CD4-positive, CD25-positive, alpha-beta regulatory T cell (primary cell): ENCODE measurements around the gene GRIK1. TPM values are rescaled to one million over a fixed set of nuclear protein-coding genes. Genes with fewer than 3 reads are reported as not detected.
A peak's percentile ranks its signal among the peaks of the same experiment; 100 is the strongest.

Experiments
- ATAC-seq, 2 donors: fragments of 150-1000 bp; cut with Tn5 transposase; one replicate each; pipeline ENCODE4 v1.10.0; 2021; ENCODE audit warnings: low read depth in 2 of 2, moderate number of reproducible peaks in 2 of 2, moderate library complexity in 1 of 2
- DNase-seq, 3 donors: peaks; one replicate each; pipeline versions ENCODE4 v3.0.0 to v3.0.0-alpha.2; 2012 to 2022; ENCODE audit warnings: mixed read lengths in 1 of 3
- H3K27ac ChIP-seq: one replicate; pipeline ENCODE4 v1.7.0; 2013; ENCODE audit warnings: mild to moderate bottlenecking, low read length; ENCODE audit not compliant: insufficient read depth, poor library complexity, severe bottlenecking
- H3K27me3 ChIP-seq: one replicate; pipeline ENCODE4 v1.7.0; 2013; ENCODE audit warnings: low read length; ENCODE audit not compliant: control insufficient read depth, insufficient read depth
- H3K36me3 ChIP-seq: one replicate; pipeline ENCODE4 v1.7.0; 2013; ENCODE audit warnings: mild to moderate bottlenecking, low read length, moderate library complexity; ENCODE audit not compliant: control insufficient read depth, insufficient read depth
- H3K4me1 ChIP-seq: 2 replicates; pipeline ENCODE4 v1.7.0; 2013; ENCODE audit warnings: mild to moderate bottlenecking, low read length; ENCODE audit not compliant: insufficient read depth, control insufficient read depth, poor library complexity, severe bottlenecking
- H3K4me3 ChIP-seq: one replicate; pipeline ENCODE4 v1.7.0; 2013; ENCODE audit warnings: low read depth, mild to moderate bottlenecking, low read length, moderate library complexity
- H3K9me3 ChIP-seq, 2 experiments: 1 replicate in 1 of 2; 2 replicates in 1 of 2; pipeline ENCODE4 v1.7.0; 2013; ENCODE audit warnings: low read length in 2 of 2, mild to moderate bottlenecking in 1 of 2, moderate library complexity in 1 of 2; ENCODE audit not compliant: control insufficient read depth in 2 of 2
- H3K27ac Mint-ChIP-seq, 3 donors: one replicate each; pipeline ENCODE4 v1.8.0; 2020 to 2022; ENCODE audit warnings: mild to moderate bottlenecking in 3 of 3, mixed read lengths in 3 of 3, moderate library complexity in 2 of 3
- H3K27me3 Mint-ChIP-seq: one replicate; pipeline ENCODE4 v1.8.0; 2022; ENCODE audit warnings: mild to moderate bottlenecking, mixed read lengths
- H3K36me3 Mint-ChIP-seq: one replicate; pipeline ENCODE4 v1.8.0; 2020; ENCODE audit warnings: mixed read lengths
- H3K4me1 Mint-ChIP-seq, 4 donors: one replicate each; pipeline ENCODE4 v1.8.0; 2020 to 2022; ENCODE audit warnings: mixed read lengths in 4 of 4, mild to moderate bottlenecking in 1 of 4
- H3K4me3 Mint-ChIP-seq, 4 donors: one replicate each; pipeline ENCODE4 v1.8.0; 2020 to 2022; ENCODE audit warnings: mild to moderate bottlenecking in 4 of 4, mixed read lengths in 4 of 4, moderate library complexity in 3 of 4
- H3K9me3 Mint-ChIP-seq, 7 donors: one replicate each; pipeline ENCODE4 v1.8.0; 2020 to 2022; ENCODE audit warnings: mixed read lengths in 7 of 7, mild to moderate bottlenecking in 3 of 7, moderate library complexity in 2 of 7
- polyA plus RNA-seq, 4 donors: library from polyadenylated mRNA; unstranded; fragments of 300-500 nt; fragmentation: Illumina TruSeq; gene quantifications; one replicate each; pipeline ENCODE4 v1.2.3, GENCODE V29; 2021
- total RNA-seq: library from RNA; stranded (reverse); gene quantifications from one replicate; pipeline ENCODE4 v1.2.3, GENCODE V29; 2022

GRIK1 gene
- total and polyA plus RNA-seq, 5 donors from 2014 or later = 0.06 TPM; not detected in 4

DNA sequence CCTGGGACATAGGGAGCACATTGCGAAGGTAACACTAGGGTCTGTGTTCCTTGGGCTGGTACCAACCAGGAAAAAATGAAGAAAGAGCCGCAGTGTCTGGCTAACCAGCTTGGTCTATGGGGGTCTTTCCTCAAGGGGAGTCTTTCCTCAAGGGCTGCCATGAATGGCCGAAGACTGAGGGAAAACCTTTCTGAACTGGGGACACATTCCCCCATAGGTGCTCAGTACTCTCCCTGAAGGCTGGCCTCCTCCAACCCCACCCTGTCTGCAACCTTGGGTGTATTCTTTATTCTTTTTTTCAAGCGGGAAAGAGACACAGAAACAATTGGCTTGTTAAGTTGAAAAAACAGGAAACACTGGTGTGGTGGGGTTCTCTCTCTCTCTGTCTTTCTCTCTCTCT, 440.6 kb downstream of the GRIK1 start:
- no peaks in the 10 kb centered on the region for H3K9me3 ChIP-seq
- no peaks in the 10 kb centered on the region for H3K27me3 Mint-ChIP-seq
- peaks cover 10% of the 10 kb centered on the region for H3K36me3 ChIP-seq
- ATAC-seq (no peak), DNase-seq (peak in 1 of 3 donors; percentile 17)
- H3K4me1 Mint-ChIP-seq = peaks cover 4 to 12% (median 5%) of the 10 kb centered on the region in 4 donors
- H3K4me3 ChIP-seq = no peak overlapping the region
- H3K27ac Mint-ChIP-seq = peak overlapping the region in 1 of 3 donors; percentile 43
- no peaks in the 10 kb centered on the region for H3K4me1 ChIP-seq
- no peak overlapping the region for H3K27ac ChIP-seq
- peaks cover 30% of the 10 kb centered on the region for H3K36me3 Mint-ChIP-seq
- no peaks in the 10 kb centered on the region for H3K27me3 ChIP-seq
- peak overlapping the region in 1 of 4 donors; percentile 30 for H3K4me3 Mint-ChIP-seq
- peaks cover 0 to 8% (median 3%) of the 10 kb centered on the region in 7 donors for H3K9me3 Mint-ChIP-seq

DNA sequence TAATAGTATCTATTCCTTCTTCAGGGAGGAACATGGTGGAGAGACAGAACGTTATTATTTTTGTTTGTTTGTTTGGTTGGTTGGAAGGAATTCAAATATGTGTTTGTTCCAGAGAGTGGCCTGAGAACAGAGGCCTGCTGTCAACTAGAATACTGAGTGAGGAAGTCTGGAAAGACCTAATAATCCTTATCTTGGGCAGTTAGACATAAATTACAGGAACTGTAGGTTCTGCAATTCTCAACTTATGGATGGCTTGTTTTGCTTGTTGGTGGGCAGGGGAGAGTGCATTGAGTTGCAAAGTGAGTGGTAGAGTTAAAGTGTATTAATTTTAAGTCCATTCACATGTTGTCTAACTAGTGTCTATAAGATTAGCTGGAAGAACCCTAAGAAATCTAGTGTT, 443.5 kb downstream of the GRIK1 start:
- Histone ChIP-seq H3K4me3 (no peak overlapping the region), H3K36me3 (peaks cover 8% of the 10 kb centered on the region), H3K27ac (no peak overlapping the region), H3K27me3 (no peaks in the 10 kb centered on the region), H3K4me1 (no peaks in the 10 kb centered on the region), H3K9me3 (no peaks in the 10 kb centered on the region)
- no peak overlapping the region for H3K4me3 Mint-ChIP-seq
- DNase-seq = no peak
- no peak overlapping the region for H3K27ac Mint-ChIP-seq
- H3K4me1 Mint-ChIP-seq = peaks cover 9 to 12% (median 11%) of the 10 kb centered on the region in 4 donors
- peaks cover 0 to 8% (median 2%) of the 10 kb centered on the region in 7 donors for H3K9me3 Mint-ChIP-seq
- no peaks in the 10 kb centered on the region for H3K27me3 Mint-ChIP-seq
- no peak for ATAC-seq
- H3K36me3 Mint-ChIP-seq = peaks cover 38% of the 10 kb centered on the region

DNA sequence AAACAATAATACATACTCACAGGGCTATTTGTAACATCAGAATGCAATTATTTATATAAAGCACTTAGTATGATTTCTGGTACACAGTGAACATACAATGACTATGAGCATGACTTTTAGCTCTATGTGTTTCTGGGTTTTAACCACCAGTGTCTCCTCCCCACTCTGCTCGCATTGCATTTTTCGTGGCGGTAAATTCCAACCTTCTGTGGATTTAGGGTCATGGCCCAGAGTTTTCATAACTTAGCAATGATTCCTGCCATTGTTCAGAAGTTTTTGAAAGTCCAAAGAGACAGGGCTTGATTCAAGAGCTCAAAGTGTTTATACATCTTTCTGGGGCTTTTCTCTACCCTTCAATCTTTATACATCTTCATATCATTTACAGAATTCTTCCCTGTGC, 449.8 kb downstream of the GRIK1 start:
- Mint-ChIP-seq H3K4me1 (peaks cover 4 to 12% (median 8%) of the 10 kb centered on the region in 4 donors), H3K27me3 (no peaks in the 10 kb centered on the region), H3K4me3 (no peak overlapping the region), H3K36me3 (peaks cover 27% of the 10 kb centered on the region), H3K27ac (no peak overlapping the region), H3K9me3 (no peaks in the 10 kb centered on the region)
- H3K27me3 ChIP-seq = no peaks in the 10 kb centered on the region
- H3K4me3 ChIP-seq = no peak overlapping the region
- H3K4me1 ChIP-seq = no peaks in the 10 kb centered on the region
- ATAC-seq = no peak
- no peaks in the 10 kb centered on the region for H3K36me3 ChIP-seq
- no peaks in the 10 kb centered on the region for H3K9me3 ChIP-seq
- no peak overlapping the region for H3K27ac ChIP-seq
- DNase-seq = no peak

DNA sequence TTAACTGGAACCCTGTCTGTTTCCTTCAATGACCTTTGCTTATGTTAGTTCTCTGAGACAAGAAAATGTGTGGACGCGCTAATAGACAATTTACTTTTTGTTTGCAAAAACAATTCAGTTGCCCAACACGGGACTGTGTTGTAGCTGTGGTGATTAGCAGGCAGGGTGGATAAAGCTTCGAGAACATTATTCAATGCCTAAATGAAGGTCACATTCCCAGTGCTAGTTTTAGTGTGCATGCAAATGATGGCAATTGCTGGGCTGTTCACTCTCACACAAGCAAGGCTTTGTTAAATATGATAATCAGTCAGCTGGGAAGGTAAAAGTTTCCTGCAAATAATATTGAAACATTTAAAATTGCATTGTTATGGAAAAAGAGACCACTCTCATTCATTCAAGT, 452.6 kb downstream of the GRIK1 start:
- H3K4me1 ChIP-seq = no peaks in the 10 kb centered on the region
- Mint-ChIP-seq H3K27me3 (no peaks in the 10 kb centered on the region), H3K4me3 (no peak overlapping the region), H3K4me1 (peaks cover 0 to 9% (median 6%) of the 10 kb centered on the region in 4 donors), H3K9me3 (no peaks in the 10 kb centered on the region), H3K27ac (no peak overlapping the region), H3K36me3 (peaks cover 19% of the 10 kb centered on the region)
- H3K27me3 ChIP-seq = no peaks in the 10 kb centered on the region
- no peak for DNase-seq
- peaks cover 0 to 4% of the 10 kb centered on the region in 2 experiments for H3K9me3 ChIP-seq
- no peak overlapping the region for H3K4me3 ChIP-seq
- H3K27ac ChIP-seq = no peak overlapping the region
- peaks cover 5% of the 10 kb centered on the region for H3K36me3 ChIP-seq
- ATAC-seq = no peak

Other genes with a start within 250 kb of the GRIK1 start
- gene CLDN17, start 226.8 kb upstream of the GRIK1 start, total RNA-seq = not detected
- not detected for gene CLDN17, start 226.8 kb upstream of the GRIK1 start, polyA plus RNA-seq